Kidney epithelial cell (primary cell): ENCODE data around the gene BMAL2. TPM values are rescaled to one million over a fixed set of nuclear protein-coding genes. Genes with fewer than 3 reads are reported as not detected.

Source experiments
- DNase-seq: peaks from one replicate; pipeline ENCODE4 v3.0.0-alpha.2; 2010; ENCODE audit warnings: low read depth
- H3K27me3 ChIP-seq: 2 replicates; pipeline ENCODE4 v1.6.0; 2011; ENCODE audit warnings: low read length; ENCODE audit not compliant: control insufficient read depth, insufficient read depth
- H3K36me3 ChIP-seq: 2 replicates; pipeline ENCODE4 v1.5.1; 2011; ENCODE audit warnings: low read length; ENCODE audit not compliant: control insufficient read depth, insufficient read depth
- H3K4me3 ChIP-seq: 2 replicates; pipeline ENCODE4 v1.5.1; 2011; ENCODE audit warnings: low read depth, mild to moderate bottlenecking, control low read depth, low read length
- CTCF ChIP-seq: IDR thresholded peaks from 2 replicates; pipeline ENCODE4 v1.5.1; 2011; ENCODE audit warnings: mild to moderate bottlenecking, moderate library complexity, low read length, control low read depth, inconsistent platforms; ENCODE audit not compliant: insufficient read depth, poor library complexity, severe bottlenecking
- total RNA-seq: library from RNA; depleted of rRNA; stranded (reverse); fragments of >200 nt; gene quantifications from 2 replicates; pipeline ENCODE4 v1.2.3, GENCODE V29; 2015

The BMAL2 gene
- total RNA-seq, 1 donor from 2014 or later = 28.4 TPM

GRCh38 chr12:27309293-27309994 is 23.2 kb upstream of the BMAL2 start:
- H3K27me3 ChIP-seq = no peaks in the 10 kb centered on the region
- DNase-seq = no peak
- no peak overlapping the region for H3K4me3 ChIP-seq
- TF ChIP-seq CTCF = no peak
- H3K36me3 ChIP-seq = peaks cover 1% of the 10 kb centered on the region

DNA sequence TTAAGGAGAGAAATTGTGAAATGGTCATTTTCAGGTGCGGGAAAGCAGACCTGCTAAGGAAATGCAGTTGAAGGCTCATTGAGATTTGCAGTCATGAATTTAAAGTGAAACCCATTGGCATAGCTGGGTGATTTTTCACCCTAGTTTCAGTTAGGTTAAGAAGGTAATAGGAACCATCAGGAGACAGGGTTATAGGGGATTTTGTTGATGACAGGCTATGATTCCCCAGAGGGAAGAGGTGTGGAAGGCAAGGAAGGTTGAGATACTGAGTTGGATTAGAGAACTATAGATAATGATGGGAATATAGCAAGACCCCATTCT is 22.7 kb upstream of the BMAL2 start:
- no peaks in the 10 kb centered on the region for H3K27me3 ChIP-seq
- TF ChIP-seq CTCF = no peak
- no peak for DNase-seq
- H3K4me3 ChIP-seq = no peak overlapping the region
- peaks cover 1% of the 10 kb centered on the region for H3K36me3 ChIP-seq

GRCh38 chr12:27316947-27317346 is 15.7 kb upstream of the BMAL2 start:
- no peak for TF ChIP-seq CTCF
- no peak for DNase-seq
- H3K36me3 ChIP-seq = no peaks in the 10 kb centered on the region
- no peaks in the 10 kb centered on the region for H3K27me3 ChIP-seq
- no peak overlapping the region for H3K4me3 ChIP-seq

DNA sequence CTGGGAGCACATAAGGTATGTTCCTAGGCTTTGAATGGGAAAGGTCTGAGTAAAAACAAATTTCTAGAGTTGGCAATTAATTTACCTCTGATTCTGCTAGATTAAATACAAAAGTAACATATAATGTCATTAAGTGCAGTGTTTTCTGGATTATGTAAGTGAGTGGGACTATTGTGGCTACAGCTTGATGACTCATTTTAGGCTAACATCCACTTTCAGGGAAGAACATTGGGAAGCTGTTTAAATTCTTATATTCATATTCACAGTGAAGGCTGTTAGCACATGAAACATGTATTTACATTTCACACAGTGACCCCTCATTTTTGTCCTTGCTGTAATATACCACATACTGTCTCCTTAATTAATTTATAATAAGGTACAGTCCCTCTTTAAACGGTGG is 13.2 kb upstream of the BMAL2 start:
- H3K36me3 ChIP-seq = no peaks in the 10 kb centered on the region
- TF ChIP-seq CTCF = no peak
- no peaks in the 10 kb centered on the region for H3K27me3 ChIP-seq
- no peak for DNase-seq
- no peak overlapping the region for H3K4me3 ChIP-seq

DNA sequence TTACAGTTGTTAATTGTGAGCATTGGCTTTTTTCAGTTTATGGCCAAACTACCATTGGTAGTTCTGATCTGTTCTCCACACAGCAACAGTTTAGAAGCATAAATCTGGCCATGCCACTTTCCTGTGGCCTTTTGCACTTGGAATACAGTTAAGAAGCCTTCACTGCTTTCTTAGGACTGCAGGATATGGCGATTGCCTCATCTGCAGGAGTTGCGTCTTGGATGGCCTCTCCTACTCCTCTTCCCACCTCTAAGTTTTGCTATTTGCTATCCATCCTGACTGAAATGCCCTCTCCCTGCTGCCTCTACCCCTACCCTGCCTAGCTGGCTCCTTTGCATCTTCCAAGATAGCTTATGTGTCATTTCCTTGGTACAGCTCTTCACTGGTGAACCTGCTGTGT is 12.8 kb upstream of the BMAL2 start:
- TF ChIP-seq CTCF = no peak
- H3K4me3 ChIP-seq = no peak overlapping the region
- no peak for DNase-seq
- no peaks in the 10 kb centered on the region for H3K36me3 ChIP-seq
- no peaks in the 10 kb centered on the region for H3K27me3 ChIP-seq

- H3K36me3 ChIP-seq = no peaks in the 10 kb centered on the region
- no peak for TF ChIP-seq CTCF
- no peak for DNase-seq
These were observed 8.1 kb upstream of the BMAL2 start for GRCh38 chr12:27324530-27324929.

More at GRCh38 chr12:27324530-27324929, 8.1 kb upstream of the BMAL2 start:
- Histone ChIP-seq H3K4me3 (no peak overlapping the region), H3K27me3 (no peaks in the 10 kb centered on the region)
